HG02623 (cell line): ENCODE data around the gene METTL26.

Experiments
- ATAC-seq: cut with Tn5 transposase; IDR thresholded peaks from one replicate; pipeline ENCODE4 v1.9.1; 2021; ENCODE audit warnings: moderate library complexity; ENCODE audit not compliant: unreplicated experiment

METTL26 gene

DNA sequence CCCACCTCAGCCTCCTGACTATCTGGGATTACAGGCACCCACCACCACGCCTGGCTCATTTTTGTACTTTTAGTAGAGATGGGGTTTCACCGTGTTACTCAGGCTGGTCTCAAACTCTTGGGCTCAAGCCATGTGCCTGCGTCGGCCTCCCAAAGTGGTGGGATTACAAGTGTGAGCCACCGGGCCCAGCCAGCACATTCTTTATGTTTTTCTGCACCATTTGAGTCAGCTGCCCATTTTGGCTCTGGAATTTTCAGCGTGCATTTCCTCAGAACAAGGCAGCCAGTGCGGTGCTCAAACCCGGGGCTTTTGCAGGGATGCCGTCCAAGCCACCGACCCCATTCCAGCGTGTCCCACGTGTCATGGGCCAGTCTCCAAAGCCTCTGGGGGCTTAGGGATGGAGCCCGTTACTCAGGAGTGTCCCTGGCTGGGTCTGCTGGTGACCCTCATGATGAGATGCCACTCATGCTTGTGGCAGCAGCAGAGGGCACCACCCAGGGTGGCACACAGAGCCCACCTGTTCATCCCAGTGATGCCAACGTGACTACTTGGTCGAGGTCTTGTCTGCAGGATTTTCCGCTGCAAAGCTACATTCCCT, 50.0 kb downstream of the METTL26 start:
- ATAC-seq = no peak

DNA sequence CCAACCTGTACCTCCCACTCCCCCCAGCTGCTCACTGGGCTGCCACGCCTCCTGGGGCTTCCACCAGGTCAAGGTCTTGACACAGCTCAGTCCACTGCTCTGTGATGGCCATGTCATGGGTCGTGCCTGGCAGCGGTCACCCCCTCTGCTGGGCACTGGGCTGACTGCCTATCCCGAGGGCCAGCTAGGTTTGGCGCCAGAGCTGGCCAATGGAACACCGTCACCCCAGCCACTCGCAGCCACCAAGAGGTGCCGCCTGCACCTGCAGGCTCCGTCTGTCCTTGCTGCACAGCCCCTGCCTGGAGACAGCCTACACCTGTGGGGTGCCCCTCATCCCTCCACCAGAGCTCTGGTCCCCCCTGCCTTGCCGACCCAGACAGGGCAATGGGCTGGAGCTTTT, 50.8 kb downstream of the METTL26 start:
- no peak for ATAC-seq
